Tibial nerve (tissue), 4 donors: ENCODE measurements around the gene ACTR1A.

Source experiments
- CTCF ChIP-seq, 5 experiments: fragments of 200-600 bp in 3 of 5; fragments of 450-650 bp in 2 of 5; sonication (generic) in 3 of 5; IDR thresholded peaks; one replicate each; pipeline ENCODE4 v1.5.1; 2016 to 2019; ENCODE audit warnings: antibody characterized with exemption in 5 of 5, mild to moderate bottlenecking in 3 of 5, moderate library complexity in 2 of 5
- EP300 ChIP-seq, 2 donors: sonication (generic); formaldehyde crosslinking; IDR thresholded peaks; one replicate each; pipeline ENCODE4 v1.6.1; 2017; ENCODE audit warnings: antibody characterized with exemption in 2 of 2, mild to moderate bottlenecking in 1 of 2

GRCh38 chr10:102515724-102516123 is 13.2 kb upstream of the ACTR1A start:
- TF ChIP-seq CTCF (IDR thresholded peaks at IDR 0.05) (no peak), EP300 (IDR thresholded peaks at IDR 0.05) (no peak)
